SK-N-SH treated with all-trans-retinoic acid at 6 μM for 48 hours (cell line): ENCODE results near the gene PPP1R1B.

Experiments used
- ATAC-seq: fragments of 200-7000 bp; cut with Tn5 transposase; 3 replicates; pipeline ENCODE4 v1.9.1; 2020; ENCODE audit warnings: mild to moderate bottlenecking, moderate library complexity
- BACH2 ChIP-seq: fragments of 250-450 bp; sonication (Bioruptor Pico); IDR thresholded peaks from 2 replicates; pipeline ENCODE4 v1.9.0; 2021; ENCODE audit warnings: mild to moderate bottlenecking, borderline replicate concordance
- CSDC2 ChIP-seq: fragments of 250-450 bp; sonication (Bioruptor Pico); IDR thresholded peaks from 2 replicates; pipeline ENCODE4 v1.5.0; 2020; ENCODE audit warnings: mild to moderate bottlenecking, moderate library complexity
- CSRNP3 ChIP-seq: fragments of 250-450 bp; sonication (Bioruptor Pico); IDR thresholded peaks from 2 replicates; pipeline ENCODE4 v1.5.1; 2021; ENCODE audit warnings: mild to moderate bottlenecking, moderate library complexity
- GLIS3 ChIP-seq: fragments of 250-450 bp; sonication (Bioruptor Pico); IDR thresholded peaks from 2 replicates; pipeline ENCODE4 v1.5.0; 2020; ENCODE audit warnings: mild to moderate bottlenecking, moderate library complexity
- OSR1 ChIP-seq: fragments of 250-450 bp; sonication (Bioruptor Pico); IDR thresholded peaks from 2 replicates; pipeline ENCODE4 v1.8.0; 2022; ENCODE audit warnings: moderate library complexity, mild to moderate bottlenecking, inconsistent platforms
- PATZ1 ChIP-seq: fragments of 250-450 bp; sonication (Bioruptor Pico); IDR thresholded peaks from 2 replicates; pipeline ENCODE4 v1.8.0; 2020; ENCODE audit warnings: mild to moderate bottlenecking, moderate library complexity, borderline replicate concordance
- PPARA ChIP-seq: fragments of 250-450 bp; sonication (Bioruptor Pico); IDR thresholded peaks from 2 replicates; pipeline ENCODE4 v1.5.0; 2020; ENCODE audit warnings: mild to moderate bottlenecking, borderline replicate concordance
- RARB ChIP-seq: fragments of 250-450 bp; sonication (Bioruptor Pico); IDR thresholded peaks from 2 replicates; pipeline ENCODE4 v1.8.0; 2021; ENCODE audit warnings: mild to moderate bottlenecking, moderate library complexity
- SNAI2 ChIP-seq: fragments of 250-450 bp; sonication (Bioruptor Pico); IDR thresholded peaks from 2 replicates; pipeline ENCODE4 v1.5.0; 2020; ENCODE audit warnings: mild to moderate bottlenecking, moderate library complexity
- TCF4 ChIP-seq: fragments of 250-450 bp; sonication (Bioruptor Pico); IDR thresholded peaks from 2 replicates; pipeline ENCODE4 v1.8.0; 2021; ENCODE audit warnings: mild to moderate bottlenecking, moderate library complexity, borderline replicate concordance
- TSHZ2 ChIP-seq: fragments of 250-450 bp; sonication (Bioruptor Pico); IDR thresholded peaks from 2 replicates; pipeline ENCODE4 v1.5.0; 2020; ENCODE audit warnings: mild to moderate bottlenecking, moderate library complexity
- ZFP3 ChIP-seq: fragments of 250-450 bp; sonication (Bioruptor Pico); IDR thresholded peaks from 2 replicates; pipeline ENCODE4 v1.5.0; 2020; ENCODE audit warnings: mild to moderate bottlenecking, moderate library complexity
- ZNF565 ChIP-seq: fragments of 450-650 bp; formaldehyde crosslinking; conservative IDR thresholded peaks from 2 replicates; pipeline ENCODE4 v1.5.0; 2020; ENCODE audit warnings: low read depth, mild to moderate bottlenecking, moderate library complexity
- ZNF70 ChIP-seq: fragments of 450-650 bp; formaldehyde crosslinking; IDR thresholded peaks from 2 replicates; pipeline ENCODE4 v1.5.0; 2020; ENCODE audit warnings: mild to moderate bottlenecking, moderate library complexity
- ZNF8 ChIP-seq: fragments of 450-650 bp; formaldehyde crosslinking; IDR thresholded peaks from 2 replicates; pipeline ENCODE4 v1.5.0; 2020; ENCODE audit warnings: mild to moderate bottlenecking, moderate library complexity
- TF ChIP-seq, protein P1 (sequence below): fragments of 250-450 bp; sonication (Bioruptor Pico); IDR thresholded peaks from 2 replicates; pipeline ENCODE4 v1.8.0; 2021; ENCODE audit warnings: low read depth, mild to moderate bottlenecking, moderate library complexity, borderline replicate concordance

Gene PPP1R1B

GRCh38 chr17:39640591-39641031 is 13.9 kb downstream of the PPP1R1B start:
- no peak for ATAC-seq
- TF ChIP-seq ZNF8 (CRISPR knock-in tag), result no peak
- TF ChIP-seq ZFP3 (CRISPR knock-in tag), result no peak
- TF ChIP-seq GLIS3 (CRISPR knock-in tag), result no peak
- no peak for TF ChIP-seq ZNF565 (CRISPR knock-in tag)
- no peak for TF ChIP-seq CSRNP3 (CRISPR knock-in tag)
- no peak for TF ChIP-seq ZNF70 (CRISPR knock-in tag)
- TF ChIP-seq SNAI2 (CRISPR knock-in tag), result no peak
- no peak for TF ChIP-seq TSHZ2 (CRISPR knock-in tag)
- TF ChIP-seq TCF4 (CRISPR knock-in tag), result no peak

DNA sequence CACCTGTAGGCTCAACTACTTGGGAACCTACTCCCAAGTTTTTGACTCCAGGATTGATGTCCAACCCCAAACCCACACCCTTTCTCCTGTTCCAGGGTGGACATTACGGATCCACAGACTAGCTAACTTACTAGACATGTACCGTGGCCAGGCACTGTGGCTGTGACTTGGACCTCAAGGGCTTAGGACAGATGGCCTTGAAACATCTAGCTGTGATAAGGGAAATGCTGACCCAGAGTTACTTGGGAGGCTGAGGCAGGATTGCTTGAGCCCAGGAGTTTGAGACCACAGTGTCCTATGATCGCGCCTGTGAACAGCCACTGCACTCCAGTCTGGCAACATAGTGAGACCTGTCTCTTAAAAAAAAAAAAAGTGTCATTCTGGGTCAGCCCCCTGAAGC is 14.3 kb downstream of the PPP1R1B start:
- TF ChIP-seq CSDC2, result no peak
- TF ChIP-seq PATZ1 (CRISPR knock-in tag), result no peak
- TF ChIP-seq SNAI2 (CRISPR knock-in tag), result no peak
- no peak for ATAC-seq

GRCh38 chr17:39641883-39642282 is 15.1 kb downstream of the PPP1R1B start:
- ATAC-seq, result no peak
- no peak for TF ChIP-seq OSR1 (CRISPR knock-in tag)
- TF ChIP-seq SNAI2 (CRISPR knock-in tag), result no peak

- no peak for ATAC-seq
Measured at GRCh38 chr17:39642291-39643074, 15.7 kb downstream of the PPP1R1B start.

More at GRCh38 chr17:39642291-39643074, 15.7 kb downstream of the PPP1R1B start:
- no peak for TF ChIP-seq ZNF70 (CRISPR knock-in tag)
- TF ChIP-seq TSHZ2 (CRISPR knock-in tag), result no peak
- no peak for TF ChIP-seq OSR1 (CRISPR knock-in tag)
- no peak for TF ChIP-seq PPARA
- no peak for TF ChIP-seq RARB (CRISPR knock-in tag)
- no peak for TF ChIP-seq PATZ1 (CRISPR knock-in tag)
- TF ChIP-seq, protein P1, sequence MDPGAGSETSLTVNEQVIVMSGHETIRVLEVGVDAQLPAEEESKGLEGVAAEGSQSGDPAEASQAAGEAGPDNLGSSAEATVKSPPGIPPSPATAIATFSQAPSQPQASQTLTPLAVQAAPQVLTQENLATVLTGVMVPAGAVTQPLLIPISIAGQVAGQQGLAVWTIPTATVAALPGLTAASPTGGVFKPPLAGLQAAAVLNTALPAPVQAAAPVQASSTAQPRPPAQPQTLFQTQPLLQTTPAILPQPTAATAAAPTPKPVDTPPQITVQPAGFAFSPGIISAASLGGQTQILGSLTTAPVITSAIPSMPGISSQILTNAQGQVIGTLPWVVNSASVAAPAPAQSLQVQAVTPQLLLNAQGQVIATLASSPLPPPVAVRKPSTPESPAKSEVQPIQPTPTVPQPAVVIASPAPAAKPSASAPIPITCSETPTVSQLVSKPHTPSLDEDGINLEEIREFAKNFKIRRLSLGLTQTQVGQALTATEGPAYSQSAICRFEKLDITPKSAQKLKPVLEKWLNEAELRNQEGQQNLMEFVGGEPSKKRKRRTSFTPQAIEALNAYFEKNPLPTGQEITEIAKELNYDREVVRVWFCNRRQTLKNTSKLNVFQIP, result no peak
- TF ChIP-seq BACH2 (CRISPR knock-in tag), result no peak
